Mammary epithelial cell (primary cell): ENCODE results near the gene CAMTA1.

ENCODE experiments used
- CTCF ChIP-seq, 2 donors: IDR thresholded peaks in 1 of 2; conservative IDR thresholded peaks in 1 of 2; 2 replicates each; pipeline ENCODE4 v1.5.1; 2011 to 2012; ENCODE audit warnings: inconsistent platforms in 2 of 2, low read length in 2 of 2, mild to moderate bottlenecking in 2 of 2, control low read depth in 1 of 2, low read depth in 1 of 2; ENCODE audit not compliant: insufficient read depth in 1 of 2; ENCODE audit errors: extremely low read depth in 1 of 2
- EZH2 ChIP-seq: IDR thresholded peaks from 2 replicates; pipeline ENCODE4 v1.6.1; 2012; ENCODE audit warnings: low read length, inconsistent platforms, borderline replicate concordance

- TF ChIP-seq CTCF (conservative IDR thresholded peaks at IDR 0.05 in 1 of 2, IDR thresholded peaks at IDR 0.05 in 1 of 2; ENCODE audit: extremely low read depth in 1 of 2, insufficient read depth in 1 of 2, low read depth in 1 of 2, low read length in 2 of 2) (no peak), EZH2 (no peak)
Measured at GRCh38 chr1:7470904-7471638, 685.8 kb downstream of the CAMTA1 start.
